ENCODE results near the gene CYTH4. TPM values are rescaled to one million over a fixed set of nuclear protein-coding genes. Genes with fewer than 3 reads are reported as not detected.

The CYTH4 gene
- total RNA-seq, 2 experiments from 2014 or later, result 97.8 to 123 TPM

DNA sequence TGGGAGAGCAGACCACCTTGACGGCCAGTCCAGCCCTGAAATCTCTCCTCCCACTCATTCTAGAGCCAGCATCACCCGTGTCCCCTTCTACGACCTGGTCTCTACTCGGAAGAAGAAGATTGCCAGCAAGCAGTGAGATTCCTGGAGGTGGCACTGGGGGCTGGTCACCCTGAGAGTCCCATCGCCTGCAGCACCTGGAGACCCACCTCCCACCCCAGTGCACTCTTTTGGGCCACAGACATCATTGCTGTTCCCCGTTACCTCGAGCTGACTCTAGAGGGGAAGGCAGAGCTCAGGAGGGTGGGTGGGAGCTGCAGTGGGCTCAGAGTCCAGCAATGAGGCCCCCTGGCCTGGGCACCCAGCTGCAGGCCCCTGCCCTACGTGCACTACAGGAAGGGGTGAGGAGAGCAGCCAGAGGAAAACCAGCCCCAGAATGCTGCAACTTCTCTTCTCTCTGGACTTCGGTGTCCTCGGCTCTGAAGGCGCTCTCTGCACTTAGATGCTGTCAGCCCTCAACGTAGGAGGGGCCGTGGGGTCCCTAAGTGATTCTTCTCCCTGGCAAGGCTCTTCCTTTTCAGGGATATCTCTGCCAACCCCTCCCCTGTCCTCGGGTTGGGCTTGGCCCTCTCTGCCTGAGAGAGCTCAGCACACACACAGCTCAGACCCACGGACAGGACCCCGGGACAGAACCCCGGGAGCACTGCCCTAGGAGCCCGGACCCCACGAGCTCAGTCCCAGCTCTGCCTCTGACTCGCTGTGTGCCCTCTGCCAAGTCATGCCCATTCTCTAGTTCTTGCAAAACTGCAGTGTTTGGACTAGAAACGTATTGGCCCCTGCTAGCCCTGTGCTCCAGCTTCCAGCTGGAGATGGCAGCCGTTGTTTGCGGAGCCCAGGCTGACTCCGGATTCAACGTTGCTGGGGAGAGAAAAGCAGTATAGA, 31.3 kb downstream of the CYTH4 start:
- ATAC-seq, result no peak
- DNase-seq, result no peak
- H3K36me3 Mint-ChIP-seq, result peaks cover 44% of the 10 kb centered on the region

DNA sequence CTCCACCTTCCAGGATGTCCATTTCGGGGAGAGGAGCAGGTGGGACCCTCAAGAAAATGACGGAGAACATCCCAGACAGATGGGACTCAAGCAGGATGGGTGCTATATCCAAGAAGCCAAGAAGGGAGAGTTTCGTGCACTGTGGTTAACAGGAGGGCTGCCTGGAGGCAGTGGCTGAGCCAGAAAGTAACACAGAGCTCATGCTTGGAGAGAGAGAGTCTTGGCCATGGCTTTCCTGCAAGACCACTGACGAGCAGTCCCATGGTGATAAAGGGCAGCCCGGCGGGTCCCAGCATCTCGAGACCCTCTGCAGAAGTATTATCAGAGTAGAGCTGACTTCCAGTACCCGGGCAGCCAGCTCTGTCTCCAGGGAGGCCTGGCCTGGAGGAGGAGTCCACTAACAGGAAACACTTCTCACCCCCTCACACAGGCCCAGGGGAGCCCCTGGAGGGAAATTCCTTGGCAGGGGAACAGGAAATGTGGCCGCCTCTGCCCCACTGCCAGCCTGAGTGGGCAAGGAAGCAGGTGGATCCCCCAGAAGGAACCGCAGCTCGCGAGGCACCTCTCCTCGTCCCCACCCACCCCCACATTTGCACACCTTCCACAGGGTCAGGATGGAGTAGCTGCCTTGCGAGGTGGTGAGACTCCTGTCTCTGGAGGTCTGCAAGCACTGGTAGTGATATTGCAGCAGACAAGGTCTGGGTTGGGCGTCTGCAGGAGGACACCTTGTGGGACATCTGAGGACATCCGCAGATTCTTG, 32.2 kb downstream of the CYTH4 start:
- DNase-seq (peak; percentile 52), ATAC-seq (peak; percentile 7)
- CTCF ChIA-PET, result interaction anchor here (1.0 to 7.9 kb wide), 11 partner anchors 10 to 252 kb away, joined by 3 to 67 read pairs (median 5); partner anchors contain the start of gene ELFN2
- no peaks in the 10 kb centered on the region for H3K9me3 Mint-ChIP-seq (ENCODE audit: low read depth)
- peaks cover 2% of the 10 kb centered on the region for H3K27me3 Mint-ChIP-seq
- peaks cover 62% of the 10 kb centered on the region for H3K4me1 Mint-ChIP-seq
- H3K27ac Mint-ChIP-seq, result peak overlapping the region; percentile 64
- H3K4me3 Mint-ChIP-seq, result no peak overlapping the region
- peaks cover 37% of the 10 kb centered on the region for H3K36me3 Mint-ChIP-seq

More for the DNA sequence above, 31.3 kb downstream of the CYTH4 start:
- no peaks in the 10 kb centered on the region for H3K9me3 Mint-ChIP-seq (ENCODE audit: low read depth)
- H3K27me3 Mint-ChIP-seq, result no peaks in the 10 kb centered on the region
- H3K4me1 Mint-ChIP-seq, result peaks cover 71% of the 10 kb centered on the region
- peak overlapping the region; percentile 47 for H3K27ac Mint-ChIP-seq
- no peak overlapping the region for H3K4me3 Mint-ChIP-seq
- CTCF ChIA-PET, result interaction anchor here (1.0 to 7.9 kb wide), 10 partner anchors 9 to 253 kb away, joined by 3 to 67 read pairs (median 5); no protein-coding TSS in a partner anchor

DNA sequence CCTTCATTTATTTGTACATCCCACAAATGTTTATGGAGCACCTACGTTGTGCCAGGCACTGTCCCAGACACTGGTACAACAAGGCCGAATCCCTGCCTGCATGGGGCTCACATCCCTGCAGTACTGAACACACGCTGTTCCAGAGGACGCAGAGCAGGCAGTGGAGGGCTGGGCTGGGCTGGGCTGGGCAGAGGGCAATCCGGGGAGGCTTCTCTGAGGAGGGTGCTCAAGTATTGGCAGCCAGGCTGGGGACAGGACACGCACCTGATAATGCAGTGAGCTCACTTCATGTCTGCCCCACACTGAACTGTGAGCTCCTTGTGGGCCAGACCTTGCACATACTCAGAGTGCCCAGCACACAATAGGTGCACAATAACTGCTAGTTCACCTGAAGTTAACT, 34.1 kb downstream of the CYTH4 start:
- Mint-ChIP-seq H3K27ac (no peak overlapping the region), H3K27me3 (peaks cover 10% of the 10 kb centered on the region), H3K4me1 (peaks cover 44% of the 10 kb centered on the region), H3K4me3 (no peak overlapping the region), H3K36me3 (peaks cover 19% of the 10 kb centered on the region), H3K9me3 (ENCODE audit: low read depth) (no peaks in the 10 kb centered on the region)
- ATAC-seq, result peak; percentile 16
- no peak for DNase-seq
- CTCF ChIA-PET, result interaction anchor here (0.7 to 7.9 kb wide), 26 partner anchors 12 to 463 kb away, joined by 3 to 67 read pairs (median 4); partner anchors contain the start of genes CYTH4 and ELFN2

- peaks cover 11% of the 10 kb centered on the region for H3K27me3 Mint-ChIP-seq
- no peaks in the 10 kb centered on the region for H3K9me3 Mint-ChIP-seq (ENCODE audit: low read depth)
- H3K27ac Mint-ChIP-seq, result no peak overlapping the region
- peaks cover 19% of the 10 kb centered on the region for H3K36me3 Mint-ChIP-seq
- CTCF ChIA-PET, result interaction anchor here (0.7 to 7.9 kb wide), 29 partner anchors 8 to 275 kb away, joined by 3 to 67 read pairs (median 4); partner anchors contain the start of genes CYTH4 and ELFN2
- H3K4me1 Mint-ChIP-seq, result peaks cover 42% of the 10 kb centered on the region
- H3K4me3 Mint-ChIP-seq, result no peak overlapping the region
- ATAC-seq (peak; percentile 83), DNase-seq (peak; percentile 85)
Measured at GRCh38 chr22:37316875-37317371, 34.6 kb downstream of the CYTH4 start.

GRCh38 chr22:37317698-37318210, 35.4 kb downstream of the CYTH4 start:
- H3K4me3 Mint-ChIP-seq, result no peak overlapping the region
- ATAC-seq, result no peak
- no peaks in the 10 kb centered on the region for H3K9me3 Mint-ChIP-seq (ENCODE audit: low read depth)
- H3K4me1 Mint-ChIP-seq, result peaks cover 35% of the 10 kb centered on the region
- peaks cover 19% of the 10 kb centered on the region for H3K27me3 Mint-ChIP-seq
- no peak overlapping the region for H3K27ac Mint-ChIP-seq
- CTCF ChIA-PET, result interaction anchor here (0.7 to 7.9 kb wide), 18 partner anchors 8 to 249 kb away, joined by 3 to 67 read pairs (median 4); partner anchors contain the start of genes CYTH4 and ELFN2
- H3K36me3 Mint-ChIP-seq, result peaks cover 12% of the 10 kb centered on the region
- no peak for DNase-seq

DNA sequence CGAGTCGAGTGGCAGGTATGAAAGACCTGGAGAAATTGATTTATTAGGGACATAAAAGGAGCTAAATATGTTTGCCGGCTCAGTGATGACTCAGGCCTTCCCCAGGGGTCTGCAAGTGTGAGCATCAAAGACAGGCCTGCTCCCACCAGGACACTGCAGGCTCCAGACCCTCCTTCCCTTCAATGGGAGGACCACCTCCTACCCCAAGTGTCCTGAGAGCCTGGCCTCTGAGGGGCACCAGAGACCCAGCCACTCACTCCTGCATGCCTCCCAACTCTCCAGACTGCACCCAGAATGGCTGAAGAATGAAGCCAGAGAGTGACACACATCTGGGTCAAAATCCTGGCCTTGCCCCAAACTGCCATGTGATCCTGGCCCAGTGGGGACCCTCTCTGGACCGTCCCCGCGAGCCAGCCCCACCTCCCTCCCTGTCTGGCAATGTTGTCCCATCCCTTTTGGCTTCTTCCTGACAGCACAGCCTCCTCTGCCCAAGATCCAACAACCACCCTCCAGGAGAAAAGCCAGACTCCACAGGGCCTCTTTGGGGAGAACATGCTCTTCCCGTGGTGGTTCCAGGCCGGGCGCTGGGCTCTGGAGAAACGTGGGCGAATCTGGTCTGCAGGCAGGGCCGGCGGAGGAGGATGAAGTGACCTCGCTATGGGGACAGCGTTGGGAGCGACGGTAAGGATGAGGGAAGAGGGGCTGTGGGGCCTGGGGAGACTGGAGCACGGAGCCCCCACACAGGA, 36.2 kb downstream of the CYTH4 start:
- Mint-ChIP-seq H3K9me3 (ENCODE audit: low read depth) (no peaks in the 10 kb centered on the region), H3K27me3 (peaks cover 27% of the 10 kb centered on the region), H3K36me3 (peaks cover 8% of the 10 kb centered on the region), H3K27ac (no peak overlapping the region), H3K4me3 (no peak overlapping the region), H3K4me1 (peaks cover 29% of the 10 kb centered on the region)
- DNase-seq (no peak), ATAC-seq (no peak)
- CTCF ChIA-PET, result interaction anchor here (0.7 to 7.9 kb wide), 10 partner anchors 9 to 248 kb away, joined by 3 to 67 read pairs (median 6); partner anchors contain the start of gene ELFN2

GRCh38 chr22:37319469-37319868, 37.2 kb downstream of the CYTH4 start:
- CTCF ChIA-PET, result interaction anchor here (2.3 to 7.9 kb wide), 3 partner anchors 109 to 138 kb away, joined by 7 to 67 read pairs (median 60); partner anchors contain the start of gene ELFN2
- no peaks in the 10 kb centered on the region for H3K9me3 Mint-ChIP-seq (ENCODE audit: low read depth)
- DNase-seq, result no peak
- ATAC-seq, result no peak
- H3K27ac Mint-ChIP-seq, result no peak overlapping the region
- no peak overlapping the region for H3K4me3 Mint-ChIP-seq
- H3K27me3 Mint-ChIP-seq, result peaks cover 36% of the 10 kb centered on the region
- H3K4me1 Mint-ChIP-seq, result peaks cover 20% of the 10 kb centered on the region
- peaks cover 2% of the 10 kb centered on the region for H3K36me3 Mint-ChIP-seq

DNA sequence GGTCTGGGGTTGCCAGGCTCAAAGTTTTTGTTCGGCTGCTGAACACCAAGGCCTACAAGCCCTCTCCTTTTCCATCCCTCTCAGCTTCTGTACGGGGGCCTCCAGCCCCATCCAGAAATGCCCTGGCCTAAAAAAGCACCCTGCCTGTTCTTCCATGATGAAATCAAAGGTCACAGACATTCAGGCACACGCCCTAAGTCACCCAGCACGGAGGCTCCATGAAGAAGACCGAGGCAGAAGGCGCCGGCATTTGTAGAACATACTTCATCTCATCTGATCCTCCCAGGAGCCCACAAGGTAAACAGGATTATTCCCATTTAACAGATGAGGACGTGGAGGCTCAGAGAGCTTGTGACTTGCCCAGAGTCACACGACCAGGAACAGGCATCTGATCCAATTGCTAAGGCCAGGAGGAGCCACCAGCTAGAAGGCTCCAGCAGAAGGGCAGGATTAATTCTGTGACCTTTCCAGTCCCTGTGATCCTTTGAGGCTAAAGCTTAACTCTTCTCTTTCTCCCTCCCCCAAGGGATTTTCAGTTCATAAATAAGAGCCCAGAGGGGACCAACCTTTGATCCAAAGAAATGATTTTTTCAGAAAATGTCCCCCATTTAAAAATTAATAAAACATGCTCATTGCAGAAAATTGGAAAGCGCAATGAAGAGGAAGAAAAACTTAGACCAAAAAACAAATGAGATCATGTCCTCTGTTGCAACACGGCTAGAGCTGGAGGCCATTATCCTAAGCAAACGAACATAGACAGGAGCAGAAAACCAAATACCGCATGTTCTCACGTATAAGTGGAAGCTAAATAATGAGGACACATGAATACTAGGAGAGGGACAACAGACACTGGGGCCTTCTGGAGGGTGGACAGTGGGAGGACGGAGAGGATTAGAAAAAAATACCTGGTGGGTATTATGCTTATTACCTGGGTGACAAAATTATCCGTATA, 38.7 kb downstream of the CYTH4 start:
- H3K4me3 Mint-ChIP-seq, result no peak overlapping the region
- H3K36me3 Mint-ChIP-seq, result no peaks in the 10 kb centered on the region
- H3K4me1 Mint-ChIP-seq, result peaks cover 10% of the 10 kb centered on the region
- CTCF ChIA-PET, result interaction anchor here (0.8 to 1.2 kb wide), 2 partner anchors 108 to 135 kb away, joined by 3 to 10 read pairs; no protein-coding TSS in a partner anchor
- ATAC-seq, result no peak
- no peak overlapping the region for H3K27ac Mint-ChIP-seq
- H3K27me3 Mint-ChIP-seq, result peaks cover 47% of the 10 kb centered on the region
- no peak for DNase-seq
- H3K9me3 Mint-ChIP-seq (ENCODE audit: low read depth), result no peaks in the 10 kb centered on the region

GRCh38 chr22:37324340-37325038, 42.2 kb downstream of the CYTH4 start:
- H3K27ac Mint-ChIP-seq, result no peak overlapping the region
- no peaks in the 10 kb centered on the region for H3K36me3 Mint-ChIP-seq
- no peaks in the 10 kb centered on the region for H3K9me3 Mint-ChIP-seq (ENCODE audit: low read depth)
- no peak for DNase-seq
- H3K27me3 Mint-ChIP-seq, result peaks cover 70% of the 10 kb centered on the region
- H3K4me3 Mint-ChIP-seq, result no peak overlapping the region
- CTCF ChIA-PET, result interaction anchor here (1.0 to 1.8 kb wide), 4 partner anchors 12 to 132 kb away, joined by 3 to 7 read pairs (median 4); no protein-coding TSS in a partner anchor
- H3K4me1 Mint-ChIP-seq, result no peaks in the 10 kb centered on the region
- ATAC-seq, result no peak

DNA sequence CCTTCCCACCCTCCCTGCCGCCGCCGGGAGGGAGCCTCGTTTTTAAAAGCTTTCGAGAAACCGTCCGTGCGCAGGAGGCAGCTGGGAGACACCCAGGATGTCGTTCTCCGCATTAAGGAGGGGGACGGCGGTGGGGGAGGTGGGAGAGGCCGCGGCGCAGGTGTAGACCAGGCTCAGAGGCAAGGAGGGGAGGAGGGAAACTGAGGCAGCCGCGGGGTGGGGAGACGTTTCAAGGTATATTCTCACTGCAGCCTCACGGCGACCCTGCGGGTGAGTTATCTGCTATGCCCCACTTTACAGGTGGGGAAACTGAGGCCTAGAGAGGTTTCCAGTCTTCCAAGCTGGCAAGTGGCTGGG, 42.7 kb downstream of the CYTH4 start:
- Mint-ChIP-seq H3K27ac (no peak overlapping the region), H3K27me3 (peaks cover 74% of the 10 kb centered on the region), H3K4me3 (no peak overlapping the region), H3K36me3 (no peaks in the 10 kb centered on the region), H3K4me1 (no peaks in the 10 kb centered on the region), H3K9me3 (ENCODE audit: low read depth) (no peaks in the 10 kb centered on the region)
- DNase-seq (no peak), ATAC-seq (no peak)
- CTCF ChIA-PET, result interaction anchor here (0.8 to 1.2 kb wide), 3 partner anchors 12 to 104 kb away, joined by 3 to 4 read pairs (median 3); no protein-coding TSS in a partner anchor

GRCh38 chr22:37326726-37327125, 44.4 kb downstream of the CYTH4 start:
- DNase-seq (no peak), ATAC-seq (no peak)
- Mint-ChIP-seq H3K9me3 (ENCODE audit: low read depth) (no peaks in the 10 kb centered on the region), H3K4me1 (no peaks in the 10 kb centered on the region), H3K27me3 (peaks cover 73% of the 10 kb centered on the region), H3K27ac (no peak overlapping the region), H3K4me3 (no peak overlapping the region), H3K36me3 (no peaks in the 10 kb centered on the region)
- CTCF ChIA-PET, result no interaction called here
